HG02678 (cell line): Measurements from ENCODE around the gene NFIL3.
"Not testable (repeated sequence)": the region's sequence is repeated elsewhere in the genome, so short reads cannot be mapped to it uniquely, and the experiment has no call there.

Source experiments
- ATAC-seq: cut with Tn5 transposase; IDR thresholded peaks from one replicate; pipeline ENCODE4 v1.9.1; 2021; ENCODE audit warnings: mild to moderate bottlenecking, moderate library complexity; ENCODE audit not compliant: unreplicated experiment

The NFIL3 gene

GRCh38 chr9:91423785-91424402, at the start of gene NFIL3:
Gene NFIL3, minus strand, starts transcription at chr9:91423832. Its CDS starts 13,098 bp downstream, at chr9:91410734.
- ATAC-seq, result peak; percentile 81

- not testable (repeated sequence) for ATAC-seq
Observed at GRCh38 chr9:91471524-91471923, 47.9 kb upstream of the NFIL3 start.

GRCh38 chr9:91465420-91465819, 41.8 kb upstream of the NFIL3 start:
- ATAC-seq, result no peak

- no peak for ATAC-seq
Observed at GRCh38 chr9:91458906-91459305, 35.3 kb upstream of the NFIL3 start.

- ATAC-seq, result no peak
Observed at GRCh38 chr9:91452844-91453243, 29.2 kb upstream of the NFIL3 start.

- no peak for ATAC-seq
Observed at GRCh38 chr9:91451431-91452270, 28.0 kb upstream of the NFIL3 start.

GRCh38 chr9:91445135-91445534, 21.5 kb upstream of the NFIL3 start:
- ATAC-seq, result no peak

GRCh38 chr9:91443994-91444392, 20.4 kb upstream of the NFIL3 start:
- ATAC-seq, result no peak

- ATAC-seq, result no peak
Observed at GRCh38 chr9:91443321-91443993, 19.8 kb upstream of the NFIL3 start.

- no peak for ATAC-seq
Observed at GRCh38 chr9:91436841-91437240, 13.2 kb upstream of the NFIL3 start.

- ATAC-seq, result no peak
Observed at GRCh38 chr9:91433180-91433579, 9.5 kb upstream of the NFIL3 start.

- no peak for ATAC-seq
Observed at GRCh38 chr9:91431485-91431884, 7.9 kb upstream of the NFIL3 start.

- ATAC-seq, result no peak
Observed at GRCh38 chr9:91429501-91429900, 5.9 kb upstream of the NFIL3 start.

GRCh38 chr9:91428927-91429351, 5.3 kb upstream of the NFIL3 start:
- ATAC-seq, result no peak

- no peak for ATAC-seq
Observed at GRCh38 chr9:91428436-91428835, 4.8 kb upstream of the NFIL3 start.

GRCh38 chr9:91427873-91428272, 4.2 kb upstream of the NFIL3 start:
- no peak for ATAC-seq

GRCh38 chr9:91426123-91426745, 2.6 kb upstream of the NFIL3 start:
- ATAC-seq, result no peak

GRCh38 chr9:91425271-91425670, 1.6 kb upstream of the NFIL3 start:
- no peak for ATAC-seq

- peak; percentile 7 for ATAC-seq
Observed at GRCh38 chr9:91424403-91425176, 958 bp upstream of the NFIL3 start.
